DMS 273 (cell line): ENCODE data around the gene PATZ1.
"Not testable (repeated sequence)": the region's sequence is repeated elsewhere in the genome, so short reads cannot be mapped to it uniquely, and the experiment has no call there.

Experiments used
- DNase-seq: peaks from one replicate; lab custom pipeline; 2025; ENCODE audit not compliant: unreplicated experiment; lab: John Stamatoyannopoulos, UW

Gene PATZ1

DNA sequence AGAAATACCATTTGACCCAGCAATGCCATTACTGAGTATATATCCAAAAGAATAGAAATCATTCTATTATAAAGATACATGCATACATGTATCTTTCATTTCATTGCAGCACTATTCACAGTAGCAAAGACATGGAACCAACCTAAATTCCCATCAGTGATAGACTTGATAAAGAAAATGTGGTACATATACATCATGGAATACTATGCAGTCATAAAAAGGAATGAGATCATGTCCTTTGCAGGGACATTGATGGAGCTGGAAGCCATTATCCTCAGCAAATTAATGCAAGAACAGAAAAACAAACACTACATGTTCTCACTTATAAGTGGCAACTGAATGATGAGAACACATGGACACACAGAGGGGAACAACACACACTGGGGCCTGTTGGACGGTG, 31.9 kb downstream of the PATZ1 start:
- DNase-seq, result not testable (repeated sequence)

- DNase-seq, result peak; percentile 81
Measured at GRCh38 chr22:31313366-31314147, 32.6 kb downstream of the PATZ1 start.

DNA sequence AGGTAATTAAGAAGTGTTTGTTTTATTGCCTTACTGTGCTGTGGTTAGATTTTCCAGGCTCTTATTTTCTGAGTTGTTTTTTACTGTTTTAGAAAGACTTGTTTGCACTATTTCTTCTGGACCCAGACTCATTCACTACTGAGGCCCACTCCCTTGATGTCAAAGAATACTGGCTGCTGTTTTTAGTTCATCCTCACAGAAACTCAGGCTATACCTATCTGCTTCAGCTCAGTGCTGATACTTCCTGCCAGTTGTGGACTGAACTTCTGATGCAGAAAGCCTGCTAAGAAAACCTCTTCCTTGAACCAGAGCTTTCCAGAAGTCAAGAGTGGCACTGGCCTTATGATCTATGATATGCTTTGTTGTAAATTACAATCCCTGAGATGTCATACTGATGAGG, 38.0 kb downstream of the PATZ1 start:
- DNase-seq, result no peak

GRCh38 chr22:31305194-31305593, 41.0 kb downstream of the PATZ1 start:
- no peak for DNase-seq

DNA sequence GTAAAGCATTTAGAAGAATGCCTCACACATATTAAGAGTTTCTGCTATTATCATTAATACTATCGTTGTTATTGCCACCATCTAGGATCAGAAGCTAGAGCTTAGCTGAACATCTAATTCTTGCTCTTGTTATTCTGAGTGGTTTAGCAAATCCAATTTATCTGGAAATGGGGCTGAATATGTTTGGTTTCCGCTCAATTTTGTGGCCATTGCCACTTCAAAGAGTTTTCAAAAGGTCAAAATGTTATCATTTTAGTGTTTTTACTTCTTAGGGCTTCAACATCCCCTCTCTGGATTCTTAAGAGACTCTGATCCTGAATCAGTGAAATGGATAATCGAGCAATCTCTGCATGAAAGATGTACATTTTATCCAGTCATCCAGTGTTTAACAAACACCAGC, 43.6 kb downstream of the PATZ1 start:
- DNase-seq, result no peak

DNA sequence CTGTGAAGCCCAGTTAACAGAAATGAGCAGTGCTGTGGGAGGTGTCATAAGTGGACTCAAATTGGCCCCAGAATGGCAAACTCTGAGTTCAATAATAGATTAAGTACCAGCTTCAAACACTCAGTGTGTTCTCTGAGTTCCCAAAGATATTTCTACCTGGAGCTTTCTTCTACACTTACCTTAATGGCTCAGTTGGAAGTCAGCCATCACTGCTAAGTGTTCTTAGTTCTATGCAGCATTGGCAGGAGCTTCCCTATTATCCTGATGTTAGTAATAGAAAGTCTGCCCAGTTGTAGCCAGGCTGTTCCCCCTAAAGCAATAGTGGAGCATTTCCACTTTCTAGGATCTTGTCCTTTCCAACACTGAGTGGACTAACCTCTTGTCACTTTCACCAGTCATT, 44.1 kb downstream of the PATZ1 start:
- no peak for DNase-seq

- DNase-seq, result no peak
Measured at GRCh38 chr22:31300896-31301295, 45.2 kb downstream of the PATZ1 start.

GRCh38 chr22:31295831-31296657, 50.1 kb downstream of the PATZ1 start:
- DNase-seq, result no peak

- DNase-seq, result no peak
Measured at GRCh38 chr22:31295360-31295759, 50.8 kb downstream of the PATZ1 start.

GRCh38 chr22:31292236-31292989, 53.7 kb downstream of the PATZ1 start, which contains the start of gene PIK3IP1:
Gene PIK3IP1, minus strand, starts transcription at chr22:31292488. Its CDS starts 144 bp downstream, at chr22:31292344.
- peak; percentile 92 for DNase-seq

DNA sequence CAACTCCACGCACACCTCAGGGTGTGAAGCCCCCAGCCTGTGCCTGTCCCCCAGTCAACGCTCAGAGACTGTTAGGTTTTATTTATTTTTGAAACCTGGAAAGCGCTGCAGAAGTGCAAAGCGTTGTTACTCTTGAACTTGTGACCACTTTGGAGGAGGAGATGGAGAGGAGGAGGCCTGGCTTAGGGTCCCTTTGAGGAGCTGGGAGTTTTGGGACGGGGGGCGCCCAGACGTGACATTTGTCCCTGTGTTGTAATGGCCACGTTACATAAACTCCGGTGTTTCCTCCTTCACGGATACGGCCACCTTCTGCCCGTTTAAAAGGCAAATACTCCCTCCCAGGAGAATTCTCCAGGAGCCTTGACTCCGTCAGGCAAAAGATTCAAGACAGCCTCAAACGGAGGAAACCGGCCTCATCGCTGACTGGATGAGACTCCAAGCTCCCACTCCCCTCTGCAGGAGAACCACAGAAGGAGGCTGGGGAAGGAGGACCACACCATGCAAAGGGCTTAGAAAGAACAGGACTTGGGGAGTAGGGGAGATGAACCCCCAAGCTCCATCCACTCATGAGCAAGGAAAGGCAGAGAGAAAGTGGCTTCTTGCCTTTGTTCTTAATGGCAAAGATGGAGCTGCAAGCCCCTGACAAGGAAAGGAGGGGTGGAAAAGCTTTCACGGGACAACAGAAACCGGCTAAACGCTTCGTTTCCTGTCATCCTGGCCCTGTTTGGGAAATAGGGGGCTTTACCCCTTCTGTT, 54.5 kb downstream of the PATZ1 start:
- peak; percentile 56 for DNase-seq

DNA sequence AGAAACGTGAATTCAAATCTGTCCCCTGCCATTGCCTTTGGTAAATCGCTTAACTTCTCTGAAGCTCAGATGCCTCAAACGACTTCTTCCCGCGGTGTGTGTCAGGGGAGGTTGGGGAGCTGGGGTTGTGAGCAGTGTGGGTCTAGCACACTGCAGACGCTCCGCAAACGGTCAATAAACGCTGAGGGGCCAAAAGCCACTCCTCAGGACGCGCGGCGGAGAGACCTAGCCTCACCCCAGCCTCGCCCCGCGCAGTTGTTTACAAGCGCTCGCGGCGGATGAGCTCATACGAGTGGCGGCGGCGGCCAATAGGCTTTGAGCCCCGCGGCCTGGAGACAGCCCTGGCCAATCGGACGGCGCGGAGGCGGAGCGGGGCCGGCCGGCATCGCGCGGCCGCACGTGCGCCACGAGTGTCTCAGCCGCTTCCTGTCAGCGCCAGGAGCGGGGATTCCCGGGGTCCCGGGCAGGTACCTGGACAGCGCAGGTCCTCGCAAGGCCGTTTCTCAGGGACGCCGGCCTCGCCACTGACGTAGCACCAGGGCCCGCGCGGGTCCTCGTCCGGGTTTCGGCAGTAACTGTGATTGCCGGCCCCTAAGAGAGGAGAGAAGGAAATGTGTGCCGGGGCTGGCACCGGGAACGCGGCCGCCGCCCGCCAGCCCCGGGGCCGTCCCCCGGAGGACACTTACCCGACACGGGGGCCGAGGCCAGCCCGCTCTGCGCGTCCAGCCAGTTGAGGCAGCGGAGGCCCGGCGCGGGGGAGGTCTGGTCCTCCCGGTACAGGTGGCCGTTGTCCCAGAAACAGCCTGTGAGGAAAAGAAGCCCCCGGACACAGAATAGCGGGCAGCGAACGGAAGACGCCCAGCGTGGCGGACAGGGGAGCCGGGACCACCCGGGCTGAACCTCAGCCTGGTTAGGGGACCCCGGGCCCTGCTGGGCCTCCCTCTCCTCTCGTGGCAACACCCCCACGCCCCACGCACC, 55.4 kb downstream of the PATZ1 start:
- peak; percentile 95 for DNase-seq

GRCh38 chr22:31289344-31289743, 56.8 kb downstream of the PATZ1 start:
- no peak for DNase-seq

GRCh38 chr22:31288496-31289240, 57.5 kb downstream of the PATZ1 start:
- no peak for DNase-seq

DNA sequence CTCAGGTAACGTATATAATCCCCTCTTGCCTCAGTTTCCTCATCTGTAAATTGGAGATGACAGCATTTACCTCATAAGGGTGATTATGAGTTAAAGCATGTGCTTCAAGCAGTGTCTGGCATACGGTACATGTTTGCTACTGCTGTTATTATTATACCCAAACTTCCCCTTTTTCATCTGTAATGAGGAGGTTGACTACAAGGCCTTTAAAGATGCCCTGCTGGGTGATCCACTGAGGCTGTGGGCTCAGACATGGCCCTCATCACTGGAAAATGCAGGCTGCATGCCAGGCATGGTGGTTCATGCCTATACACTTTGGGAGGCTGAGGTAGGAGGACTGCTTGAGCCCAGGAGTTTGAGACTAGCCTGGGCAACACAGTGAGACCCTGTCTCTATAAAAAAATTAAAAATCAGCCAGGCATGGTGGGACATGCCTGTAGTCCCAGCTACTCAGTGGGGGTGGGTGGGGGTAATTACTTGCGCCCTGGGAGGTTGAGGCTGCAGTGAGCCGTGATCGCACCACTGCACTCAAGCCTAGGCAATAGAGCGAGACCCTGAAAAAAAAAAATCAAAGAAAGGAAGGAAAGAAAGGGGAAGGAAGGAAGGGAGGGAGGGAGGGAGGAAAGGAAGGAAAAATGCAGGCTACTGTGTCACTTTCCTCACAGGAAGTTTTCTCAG, 58.2 kb downstream of the PATZ1 start:
- DNase-seq, result no peak

GRCh38 chr22:31286360-31287255, 59.5 kb downstream of the PATZ1 start:
- no peak for DNase-seq
